Mesodermal cell (in vitro differentiated cells): ENCODE results near the gene OXNAD1.
A peak's percentile ranks its signal among the peaks of the same experiment; 100 is the strongest.

Experiments
- H3K27ac ChIP-seq: 2 replicates; pipeline ENCODE4 v1.7.0; 2013; ENCODE audit warnings: mild to moderate bottlenecking, low read depth, low read length, moderate library complexity; ENCODE audit not compliant: severe bottlenecking
- H3K36me3 ChIP-seq: 2 replicates; pipeline ENCODE4 v1.7.1; 2013; ENCODE audit warnings: mild to moderate bottlenecking, low read length, moderate library complexity; ENCODE audit not compliant: control insufficient read depth, insufficient read depth
- H3K4me1 ChIP-seq: one replicate; pipeline ENCODE4 v1.7.1; 2013; ENCODE audit warnings: mild to moderate bottlenecking, low read length; ENCODE audit not compliant: insufficient read depth, control insufficient read depth, poor library complexity, severe bottlenecking
- H3K4me3 ChIP-seq: 2 replicates; pipeline ENCODE4 v1.7.0; 2013; ENCODE audit warnings: low read length, control low read depth, mild to moderate bottlenecking; ENCODE audit not compliant: insufficient read depth, poor library complexity, severe bottlenecking; ENCODE audit errors: extremely low read depth
- H3K9me3 ChIP-seq: 2 replicates; pipeline ENCODE4 v1.7.1; 2013; ENCODE audit warnings: mild to moderate bottlenecking, low read length, moderate library complexity; ENCODE audit not compliant: control insufficient read depth
- WGBS, 2 experiments: methylation state at CpG; one replicate each; pipeline ENCODE4 v1.1.5; 2013; ENCODE audit warnings: missing lambda C conversion rate in 2 of 2; ENCODE audit not compliant: insufficient coverage in 2 of 2; 5-methylcytosine and 5-hydroxymethylcytosine counted together

OXNAD1 gene

GRCh38 chr3:16328124-16328523, 63.1 kb downstream of the OXNAD1 start:
- no peak overlapping the region for H3K4me3 ChIP-seq
- H3K4me1 ChIP-seq, result no peaks in the 10 kb centered on the region
- H3K36me3 ChIP-seq, result peaks cover 30% of the 10 kb centered on the region
- no peak overlapping the region for H3K27ac ChIP-seq
- WGBS, 2 experiments, result 97 to 98% methylated on average over 6 of the region's 6 CpGs
- H3K9me3 ChIP-seq, result peaks cover 16% of the 10 kb centered on the region

GRCh38 chr3:16329036-16329825, 64.2 kb downstream of the OXNAD1 start:
- Histone ChIP-seq H3K4me3 (no peak overlapping the region), H3K4me1 (no peaks in the 10 kb centered on the region), H3K27ac (no peak overlapping the region), H3K36me3 (peaks cover 30% of the 10 kb centered on the region), H3K9me3 (peaks cover 16% of the 10 kb centered on the region)
- 85 to 91% methylated on average over 8 to 11 of the region's 15 CpGs for WGBS, 2 experiments

- H3K27ac ChIP-seq, result peak overlapping the region; percentile 29
- 63 to 78% methylated on average over 8 to 9 of the region's 9 CpGs for whole genome bisulfite sequencing, 2 experiments
- H3K36me3 ChIP-seq, result peaks cover 35% of the 10 kb centered on the region
- peaks cover 18% of the 10 kb centered on the region for H3K9me3 ChIP-seq
- no peak overlapping the region for H3K4me3 ChIP-seq
- H3K4me1 ChIP-seq, result no peaks in the 10 kb centered on the region
These were observed 64.8 kb downstream of the OXNAD1 start for GRCh38 chr3:16329826-16330129.

GRCh38 chr3:16330351-16330750, 65.3 kb downstream of the OXNAD1 start:
- Histone ChIP-seq H3K36me3 (peaks cover 38% of the 10 kb centered on the region), H3K9me3 (peaks cover 23% of the 10 kb centered on the region), H3K27ac (no peak overlapping the region), H3K4me3 (no peak overlapping the region), H3K4me1 (no peaks in the 10 kb centered on the region)
- no CpG with 5 or more reads among the region's 4 CpGs for WGBS, 2 experiments

GRCh38 chr3:16331319-16331883, 66.4 kb downstream of the OXNAD1 start:
- no peaks in the 10 kb centered on the region for H3K4me1 ChIP-seq
- peaks cover 28% of the 10 kb centered on the region for H3K36me3 ChIP-seq
- 90 to 100% methylated on average over 1 to 2 of the region's 3 CpGs for WGBS, 2 experiments
- H3K9me3 ChIP-seq, result peaks cover 23% of the 10 kb centered on the region
- no peak overlapping the region for H3K4me3 ChIP-seq
- H3K27ac ChIP-seq, result no peak overlapping the region

GRCh38 chr3:16332904-16333426, 68.0 kb downstream of the OXNAD1 start:
- WGBS, 2 experiments, result no CpG with 5 or more reads among the region's 1 CpG
- Histone ChIP-seq H3K27ac (no peak overlapping the region), H3K4me1 (peaks cover under 1% of the 10 kb centered on the region), H3K36me3 (peaks cover 31% of the 10 kb centered on the region), H3K4me3 (no peak overlapping the region), H3K9me3 (peaks cover 23% of the 10 kb centered on the region)

- Histone ChIP-seq H3K36me3 (peaks cover 31% of the 10 kb centered on the region), H3K9me3 (peaks cover 23% of the 10 kb centered on the region), H3K4me1 (peaks cover 16% of the 10 kb centered on the region), H3K4me3 (no peak overlapping the region), H3K27ac (no peak overlapping the region)
- WGBS, 2 experiments, result 85 to 87% methylated on average over 4 of the region's 4 CpGs
These were observed 69.9 kb downstream of the OXNAD1 start for GRCh38 chr3:16334909-16335308.

- no peak overlapping the region for H3K27ac ChIP-seq
- peaks cover 19% of the 10 kb centered on the region for H3K9me3 ChIP-seq
- H3K36me3 ChIP-seq, result peaks cover 28% of the 10 kb centered on the region
- WGBS, 2 experiments, result 90% methylated on average over 4 of the region's 5 CpGs; no CpG with 5 or more reads in 1 of the 2 experiments
- H3K4me3 ChIP-seq, result no peak overlapping the region
- H3K4me1 ChIP-seq, result peaks cover 16% of the 10 kb centered on the region
These were observed 70.3 kb downstream of the OXNAD1 start for GRCh38 chr3:16335333-16335732.

GRCh38 chr3:16335772-16336645, 71.0 kb downstream of the OXNAD1 start:
- H3K4me3 ChIP-seq, result no peak overlapping the region

GRCh38 chr3:16336825-16337224, 71.8 kb downstream of the OXNAD1 start:
- Histone ChIP-seq H3K9me3 (peaks cover 8% of the 10 kb centered on the region), H3K27ac (no peak overlapping the region), H3K4me1 (peaks cover 16% of the 10 kb centered on the region), H3K36me3 (peaks cover 25% of the 10 kb centered on the region), H3K4me3 (no peak overlapping the region)
- WGBS, 2 experiments, result 96% methylated on average over 4 to 5 of the region's 6 CpGs

More at GRCh38 chr3:16335772-16336645, 71.0 kb downstream of the OXNAD1 start:
- WGBS, 2 experiments, result 87 to 98% methylated on average over 5 to 11 of the region's 14 CpGs
- no peak overlapping the region for H3K27ac ChIP-seq
- H3K36me3 ChIP-seq, result peaks cover 25% of the 10 kb centered on the region
- peaks cover 16% of the 10 kb centered on the region for H3K9me3 ChIP-seq
- peaks cover 16% of the 10 kb centered on the region for H3K4me1 ChIP-seq
